Pulmonary artery endothelial cell (primary cell): Measurements from ENCODE around the gene PSTPIP2. TPM values are rescaled to one million over a fixed set of nuclear protein-coding genes. Genes with fewer than 3 reads are reported as not detected.
"Not testable (repeated sequence)": the region's sequence is repeated elsewhere in the genome, so short reads cannot be mapped to it uniquely, and the experiment has no call there.

Experiments used
- DNase-seq: peaks from one replicate; pipeline ENCODE4 v3.0.0-alpha.2; 2011; ENCODE audit warnings: low read depth, low spot score
- total RNA-seq: library from RNA; depleted of rRNA; stranded (reverse); fragments of >200 nt; gene quantifications from 2 replicates; pipeline ENCODE4 v1.2.3, GENCODE V29; 2014

Gene PSTPIP2
- total RNA-seq, 1 donor from 2014 or later: 7.5 TPM

GRCh38 chr18:46070232-46070631 is 1.8 kb downstream of the PSTPIP2 start:
- no peak for DNase-seq

- DNase-seq: no peak
Observed at GRCh38 chr18:46069524-46069923, 2.5 kb downstream of the PSTPIP2 start.

GRCh38 chr18:46068763-46069162 is 3.3 kb downstream of the PSTPIP2 start:
- DNase-seq: no peak

GRCh38 chr18:46067438-46068007 is 4.5 kb downstream of the PSTPIP2 start:
- no peak for DNase-seq

- no peak for DNase-seq
Observed at GRCh38 chr18:46062781-46063180, 9.3 kb downstream of the PSTPIP2 start.

- no peak for DNase-seq
Observed at GRCh38 chr18:46061796-46062195, 10.3 kb downstream of the PSTPIP2 start.

- no peak for DNase-seq
Observed at GRCh38 chr18:46061387-46061786, 10.7 kb downstream of the PSTPIP2 start.

- DNase-seq: no peak
Observed at GRCh38 chr18:46060359-46060841, 11.7 kb downstream of the PSTPIP2 start.

- DNase-seq: no peak
Observed at GRCh38 chr18:46055838-46056230, 16.2 kb downstream of the PSTPIP2 start.

GRCh38 chr18:46054956-46055837 is 16.9 kb downstream of the PSTPIP2 start:
- no peak for DNase-seq

GRCh38 chr18:46053368-46054095 is 18.5 kb downstream of the PSTPIP2 start:
- no peak for DNase-seq

GRCh38 chr18:46051731-46052461 is 20.2 kb downstream of the PSTPIP2 start:
- no peak for DNase-seq

- DNase-seq: no peak
Observed at GRCh38 chr18:46050268-46050667, 21.8 kb downstream of the PSTPIP2 start.

GRCh38 chr18:46048641-46049040 is 23.4 kb downstream of the PSTPIP2 start:
- DNase-seq: no peak

- not testable (repeated sequence) for DNase-seq
Observed at GRCh38 chr18:46047369-46047768, 24.7 kb downstream of the PSTPIP2 start.

- no peak for DNase-seq
Observed at GRCh38 chr18:46046688-46047087, 25.4 kb downstream of the PSTPIP2 start.

GRCh38 chr18:46046126-46046525 is 25.9 kb downstream of the PSTPIP2 start:
- no peak for DNase-seq

GRCh38 chr18:46042571-46043123 is 29.4 kb downstream of the PSTPIP2 start:
- DNase-seq: no peak

- DNase-seq: no peak
Observed at GRCh38 chr18:46040747-46041104, 31.3 kb downstream of the PSTPIP2 start.

- DNase-seq: no peak
Observed at GRCh38 chr18:46040033-46040746, 31.9 kb downstream of the PSTPIP2 start.
